Activated CD4-positive, alpha-beta T cell treated with anti-CD3 and anti-CD28 coated beads for 36 hours (primary cell): ENCODE data around the gene LRRFIP2. TPM values are rescaled to one million over a fixed set of nuclear protein-coding genes. Genes with fewer than 3 reads are reported as not detected.
"Not testable (repeated sequence)": the region's sequence is repeated elsewhere in the genome, so short reads cannot be mapped to it uniquely, and the experiment has no call there.

Experiments
- ATAC-seq: fragments of 200-7000 bp; cut with Tn5 transposase; one replicate; pipeline ENCODE4 v1.10.0; 2021; ENCODE audit warnings: mild to moderate bottlenecking, moderate library complexity
- CTCF ChIA-PET: fragments of 350-600 bp; sonication (Branson Sonifier 250); formaldehyde crosslinking; loops from one replicate; lab custom pipeline; 2021; ENCODE audit warnings: antibody characterized with exemption; lab: Charles Lee
- POLR2A ChIA-PET: fragments of 350-600 bp; sonication (Branson Sonifier 250); formaldehyde crosslinking; loops from one replicate; lab custom pipeline; 2021; ENCODE audit warnings: antibody characterized with exemption, inconsistent platforms; lab: Charles Lee
- DNase-seq: peaks from one replicate; pipeline ENCODE4 v3.0.0-alpha.2; 2020
- H3K27ac Mint-ChIP-seq: one replicate; pipeline ENCODE4 v1.8.0; 2021; ENCODE audit warnings: mixed read lengths
- H3K27me3 Mint-ChIP-seq: one replicate; pipeline ENCODE4 v1.8.0; 2021; ENCODE audit warnings: mixed read lengths
- H3K36me3 Mint-ChIP-seq: one replicate; pipeline ENCODE4 v1.8.0; 2021; ENCODE audit warnings: low read depth, mixed read lengths
- H3K4me1 Mint-ChIP-seq: one replicate; pipeline ENCODE4 v1.8.0; 2021; ENCODE audit warnings: mixed read lengths
- H3K4me3 Mint-ChIP-seq: one replicate; pipeline ENCODE4 v1.8.0; 2021; ENCODE audit warnings: mild to moderate bottlenecking, moderate library complexity, mixed read lengths
- H3K9me3 Mint-ChIP-seq: one replicate; pipeline ENCODE4 v1.8.0; 2021; ENCODE audit warnings: low read depth, mixed read lengths
- intact Hi-C, 2 experiments: fragments of 100-400 bp; cut with DNase I in 1 of 2; cut with micrococcal nuclease in 1 of 2; formaldehyde crosslinking; loops; one replicate each; pipeline versions ENCODE4 v1.14.2 to v1.15.1; 2022 to 2024; cut with DNase I, micrococcal nuclease
- total RNA-seq, 2 experiments: library from RNA; stranded (reverse); gene quantifications; one replicate each; pipeline ENCODE4 v1.2.3, GENCODE V29; 2021

The LRRFIP2 gene
- total RNA-seq = 10 to 100 TPM; 20.6 to 25.1 TPM

GRCh38 chr3:37174532-37175126, at the start of gene LRRFIP2:
LRRFIP2 (minus strand) TSS chr3:37174582; CDS start chr3:37148983, 25,599 bp downstream.
- Mint-ChIP-seq H3K4me3 (peak within 1 kb of the TSS; percentile 85), H3K27me3 (no peaks in the 10 kb centered on the region), H3K36me3 (peaks cover 22% of the 10 kb centered on the region), H3K4me1 (peaks cover 48% of the 10 kb centered on the region), H3K9me3 (no peaks in the 10 kb centered on the region), H3K27ac (peak within 1 kb of the TSS; percentile 82)
- DNase-seq (peak; percentile 42), ATAC-seq (peak; percentile 66)
- POLR2A ChIA-PET = no interaction called here
- CTCF ChIA-PET = interaction anchor here (1.0 to 1.5 kb wide), 3 partner anchors 11 to 57 kb away, joined by 3 to 7 read pairs (median 3); no protein-coding TSS in a partner anchor
- intact Hi-C loops = loop anchor here (1.0 kb wide), 4 partner anchors 11 to 262 kb away; partner anchors contain the start of genes EPM2AIP1 (in 1 of the 2) and MLH1 (in 1 of the 2)

GRCh38 chr3:37223576-37223975, 49.2 kb upstream of the LRRFIP2 start:
- Mint-ChIP-seq H3K27me3 (peaks cover 2% of the 10 kb centered on the region), H3K27ac (no peak overlapping the region), H3K4me3 (no peak overlapping the region), H3K9me3 (no peaks in the 10 kb centered on the region), H3K4me1 (peaks cover 15% of the 10 kb centered on the region), H3K36me3 (no peaks in the 10 kb centered on the region)
- ChIA-PET POLR2A (no interaction called here), CTCF (interaction anchor here (0.7 to 1.2 kb wide), 2 partner anchors 10 to 160 kb away, joined by 3 read pairs; no protein-coding TSS in a partner anchor)
- intact Hi-C loops = no loop called here
- no peak for ATAC-seq
- DNase-seq = no peak

- H3K36me3 Mint-ChIP-seq = no peaks in the 10 kb centered on the region
- DNase-seq (no peak), ATAC-seq (no peak)
- H3K27me3 Mint-ChIP-seq = peaks cover 2% of the 10 kb centered on the region
- no peaks in the 10 kb centered on the region for H3K9me3 Mint-ChIP-seq
- intact Hi-C loops = no loop called here
- H3K27ac Mint-ChIP-seq = no peak overlapping the region
- ChIA-PET CTCF (interaction anchor here (0.7 kb wide), 1 partner anchor 160 kb away, joined by 3 read pairs; no protein-coding TSS in a partner anchor), POLR2A (no interaction called here)
- H3K4me1 Mint-ChIP-seq = peaks cover 15% of the 10 kb centered on the region
- no peak overlapping the region for H3K4me3 Mint-ChIP-seq
Observed at GRCh38 chr3:37223141-37223558, 48.8 kb upstream of the LRRFIP2 start.

- H3K4me3 Mint-ChIP-seq, DNase-seq, ATAC-seq, H3K36me3 Mint-ChIP-seq, H3K27ac Mint-ChIP-seq, POLR2A ChIA-PET, CTCF ChIA-PET, H3K27me3 Mint-ChIP-seq, H3K9me3 Mint-ChIP-seq, intact Hi-C loops: not testable (repeated sequence)
- H3K4me1 Mint-ChIP-seq = peaks cover 15% of the 10 kb centered on the region
Observed at GRCh38 chr3:37222542-37222941, 48.2 kb upstream of the LRRFIP2 start.

GRCh38 chr3:37221407-37221806, 47.0 kb upstream of the LRRFIP2 start:
- Mint-ChIP-seq H3K4me1 (peaks cover 19% of the 10 kb centered on the region), H3K9me3 (no peaks in the 10 kb centered on the region), H3K27ac (no peak overlapping the region), H3K4me3 (no peak overlapping the region), H3K36me3 (no peaks in the 10 kb centered on the region), H3K27me3 (peaks cover 2% of the 10 kb centered on the region)
- ChIA-PET CTCF (interaction anchor here (0.9 kb wide), 1 partner anchor 18 kb away, joined by 3 read pairs; no protein-coding TSS in a partner anchor), POLR2A (no interaction called here)
- DNase-seq (no peak), ATAC-seq (peak; percentile 67)
- intact Hi-C loops = no loop called here

- Mint-ChIP-seq H3K27ac (no peak overlapping the region), H3K4me3 (no peak overlapping the region), H3K4me1 (peaks cover 13% of the 10 kb centered on the region), H3K27me3 (no peaks in the 10 kb centered on the region), H3K36me3 (no peaks in the 10 kb centered on the region), H3K9me3 (no peaks in the 10 kb centered on the region)
- POLR2A ChIA-PET = interaction anchor here (0.6 kb wide), 1 partner anchor 17 kb away, joined by 4 read pairs; no protein-coding TSS in a partner anchor
- intact Hi-C loops = loop anchor here (10.0 kb wide), 2 partner anchors 164 to 224 kb away; partner anchors contain the start of genes EPM2AIP1 (in 1 of the 2) and MLH1 (in 1 of the 2)
- DNase-seq (no peak), ATAC-seq (no peak)
- CTCF ChIA-PET = interaction anchor here (0.8 to 1.2 kb wide), 3 partner anchors 11 to 195 kb away, joined by 3 read pairs; no protein-coding TSS in a partner anchor
Observed at GRCh38 chr3:37219266-37219665, 44.9 kb upstream of the LRRFIP2 start.

- DNase-seq (no peak), ATAC-seq (no peak)
- Mint-ChIP-seq H3K4me1 (peaks cover 13% of the 10 kb centered on the region), H3K27ac (no peak overlapping the region), H3K4me3 (no peak overlapping the region), H3K9me3 (no peaks in the 10 kb centered on the region), H3K36me3 (no peaks in the 10 kb centered on the region), H3K27me3 (no peaks in the 10 kb centered on the region)
- ChIA-PET POLR2A (no interaction called here), CTCF (interaction anchor here (0.6 to 1.2 kb wide), 4 partner anchors 8 to 821 kb away, joined by 3 to 4 read pairs (median 3); partner anchors contain the start of gene DLEC1)
- intact Hi-C loops = loop anchor here (10.0 kb wide), 2 partner anchors 163 to 223 kb away; partner anchors contain the start of genes EPM2AIP1 (in 1 of the 2) and MLH1 (in 1 of the 2)
Observed at GRCh38 chr3:37218206-37218605, 43.8 kb upstream of the LRRFIP2 start.

- H3K4me3 Mint-ChIP-seq = no peak overlapping the region
- no peaks in the 10 kb centered on the region for H3K9me3 Mint-ChIP-seq
- no peaks in the 10 kb centered on the region for H3K36me3 Mint-ChIP-seq
- H3K4me1 Mint-ChIP-seq = peaks cover 12% of the 10 kb centered on the region
- intact Hi-C loops = loop anchor here (10.0 kb wide), 2 partner anchors 162 to 222 kb away; partner anchors contain the start of genes EPM2AIP1 (in 1 of the 2) and MLH1 (in 1 of the 2)
- no peaks in the 10 kb centered on the region for H3K27me3 Mint-ChIP-seq
- ChIA-PET POLR2A (interaction anchor here (0.6 kb wide), 1 partner anchor 133 kb away, joined by 3 read pairs; no protein-coding TSS in a partner anchor), CTCF (interaction anchor here (0.6 to 1.2 kb wide), 5 partner anchors 9 to 822 kb away, joined by 3 to 4 read pairs (median 3); partner anchors contain the start of gene DLEC1)
- DNase-seq (no peak), ATAC-seq (no peak)
- no peak overlapping the region for H3K27ac Mint-ChIP-seq
Observed at GRCh38 chr3:37217098-37217849, 42.9 kb upstream of the LRRFIP2 start.

- Mint-ChIP-seq H3K27ac (no peak overlapping the region), H3K9me3 (no peaks in the 10 kb centered on the region), H3K36me3 (no peaks in the 10 kb centered on the region), H3K4me3 (no peak overlapping the region), H3K4me1 (peaks cover 12% of the 10 kb centered on the region), H3K27me3 (no peaks in the 10 kb centered on the region)
- POLR2A ChIA-PET = no interaction called here
- CTCF ChIA-PET = interaction anchor here (0.7 to 1.1 kb wide), 2 partner anchors 12 to 189 kb away, joined by 3 to 4 read pairs; no protein-coding TSS in a partner anchor
- intact Hi-C loops = loop anchor here (10.0 kb wide), 2 partner anchors 162 to 222 kb away; partner anchors contain the start of genes EPM2AIP1 (in 1 of the 2) and MLH1 (in 1 of the 2)
- ATAC-seq (peak; percentile 63), DNase-seq (no peak)
Observed at GRCh38 chr3:37216597-37217097, 42.3 kb upstream of the LRRFIP2 start.

GRCh38 chr3:37214076-37214475, 39.7 kb upstream of the LRRFIP2 start:
- Mint-ChIP-seq H3K9me3 (no peaks in the 10 kb centered on the region), H3K4me3 (no peak overlapping the region), H3K36me3 (no peaks in the 10 kb centered on the region), H3K4me1 (peaks cover 10% of the 10 kb centered on the region), H3K27me3 (no peaks in the 10 kb centered on the region), H3K27ac (no peak overlapping the region)
- no peak for DNase-seq
- ChIA-PET POLR2A (no interaction called here), CTCF (interaction anchor here (0.6 to 1.9 kb wide), 10 partner anchors 10 to 220 kb away, joined by 3 to 6 read pairs (median 3); partner anchors contain the start of gene MLH1)
- no peak for ATAC-seq
- intact Hi-C loops = loop anchor here (5.0 to 10.0 kb wide), 4 partner anchors 159 to 487 kb away; partner anchors contain the start of genes EPM2AIP1 (in 1 of the 2) and MLH1 (in 1 of the 2)
